ENCODE data around the gene AIP.

The AIP gene

DNA sequence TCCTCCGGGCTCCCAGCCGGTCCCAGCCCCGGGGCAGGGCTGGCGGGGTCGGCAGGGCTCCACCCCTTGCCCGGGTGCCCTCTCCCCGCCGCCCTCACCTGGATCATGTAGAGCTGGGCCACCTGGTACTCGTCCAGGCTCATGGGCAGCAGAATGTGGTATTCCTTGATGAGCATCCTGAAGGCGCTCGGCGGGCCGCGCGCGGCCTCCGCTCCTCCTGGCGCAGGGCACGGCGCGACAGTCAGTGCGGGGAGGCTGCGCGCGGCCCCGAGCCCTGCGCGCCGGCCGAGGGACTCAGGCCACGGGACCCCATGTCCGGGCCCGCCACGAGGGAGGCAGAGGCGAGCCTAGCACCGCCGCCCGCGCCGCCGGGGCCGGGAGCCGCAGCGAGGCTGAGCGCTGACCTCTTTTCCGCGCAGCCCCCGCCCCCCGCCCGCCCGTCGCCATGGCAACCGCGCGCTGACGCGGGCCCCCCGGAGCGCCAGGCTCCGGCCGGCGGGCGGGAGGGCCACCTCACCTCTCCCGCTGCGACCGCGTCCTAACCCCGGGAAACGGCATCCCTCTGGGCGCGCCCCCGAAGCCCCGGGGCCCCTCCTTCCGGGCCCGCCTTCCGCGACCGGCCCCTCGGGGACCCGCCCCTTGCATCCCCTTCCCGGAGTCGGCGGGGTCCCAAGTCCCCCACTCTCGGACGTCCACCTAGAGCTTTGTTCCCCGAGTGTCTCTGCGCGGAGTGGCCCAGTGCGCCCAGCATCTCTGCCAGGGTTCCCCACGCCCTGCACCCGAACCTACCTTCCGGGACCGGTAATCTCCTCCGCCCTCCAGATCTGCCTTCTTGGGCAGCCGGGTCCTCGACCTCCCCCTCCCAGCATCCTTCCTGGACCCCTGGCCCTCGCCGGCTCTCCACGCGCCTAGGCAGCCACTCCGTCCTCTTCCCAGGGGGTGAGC lies 21.5 kb downstream of the AIP start (continued):
- TF ChIP-seq ZNF169 (tag by site-specific recombination; IDR thresholded peaks at IDR 0.05), result no peak
- TF ChIP-seq ZNF19 (tag by site-specific recombination; IDR thresholded peaks at IDR 0.05; ENCODE audit: low read depth), result no peak
- TF ChIP-seq ZNF292 (tag by site-specific recombination; IDR thresholded peaks at IDR 0.05; ENCODE audit: borderline replicate concordance, low read depth), result no peak
- TF ChIP-seq IKZF3 (tag by site-specific recombination; IDR thresholded peaks at IDR 0.05), result no peak
- no peak for TF ChIP-seq SALL2 (tag by site-specific recombination; IDR thresholded peaks at IDR 0.05; ENCODE audit: borderline replicate concordance)
- TF ChIP-seq, protein P1, sequence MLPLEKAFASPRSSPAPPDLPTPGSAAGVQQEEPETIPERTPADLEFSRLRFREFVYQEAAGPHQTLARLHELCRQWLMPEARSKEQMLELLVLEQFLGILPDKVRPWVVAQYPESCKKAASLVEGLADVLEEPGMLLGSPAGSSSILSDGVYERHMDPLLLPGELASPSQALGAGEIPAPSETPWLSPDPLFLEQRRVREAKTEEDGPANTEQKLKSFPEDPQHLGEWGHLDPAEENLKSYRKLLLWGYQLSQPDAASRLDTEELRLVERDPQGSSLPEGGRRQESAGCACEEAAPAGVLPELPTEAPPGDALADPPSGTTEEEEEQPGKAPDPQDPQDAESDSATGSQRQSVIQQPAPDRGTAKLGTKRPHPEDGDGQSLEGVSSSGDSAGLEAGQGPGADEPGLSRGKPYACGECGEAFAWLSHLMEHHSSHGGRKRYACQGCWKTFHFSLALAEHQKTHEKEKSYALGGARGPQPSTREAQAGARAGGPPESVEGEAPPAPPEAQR (tag by site-specific recombination; IDR thresholded peaks at IDR 0.05), result no peak
- TF ChIP-seq ZNF10 (tag by site-specific recombination; IDR thresholded peaks at IDR 0.05), result no peak
- TF ChIP-seq ZFP37 (tag by site-specific recombination; IDR thresholded peaks at IDR 0.05), result no peak
- TF ChIP-seq, protein P2, sequence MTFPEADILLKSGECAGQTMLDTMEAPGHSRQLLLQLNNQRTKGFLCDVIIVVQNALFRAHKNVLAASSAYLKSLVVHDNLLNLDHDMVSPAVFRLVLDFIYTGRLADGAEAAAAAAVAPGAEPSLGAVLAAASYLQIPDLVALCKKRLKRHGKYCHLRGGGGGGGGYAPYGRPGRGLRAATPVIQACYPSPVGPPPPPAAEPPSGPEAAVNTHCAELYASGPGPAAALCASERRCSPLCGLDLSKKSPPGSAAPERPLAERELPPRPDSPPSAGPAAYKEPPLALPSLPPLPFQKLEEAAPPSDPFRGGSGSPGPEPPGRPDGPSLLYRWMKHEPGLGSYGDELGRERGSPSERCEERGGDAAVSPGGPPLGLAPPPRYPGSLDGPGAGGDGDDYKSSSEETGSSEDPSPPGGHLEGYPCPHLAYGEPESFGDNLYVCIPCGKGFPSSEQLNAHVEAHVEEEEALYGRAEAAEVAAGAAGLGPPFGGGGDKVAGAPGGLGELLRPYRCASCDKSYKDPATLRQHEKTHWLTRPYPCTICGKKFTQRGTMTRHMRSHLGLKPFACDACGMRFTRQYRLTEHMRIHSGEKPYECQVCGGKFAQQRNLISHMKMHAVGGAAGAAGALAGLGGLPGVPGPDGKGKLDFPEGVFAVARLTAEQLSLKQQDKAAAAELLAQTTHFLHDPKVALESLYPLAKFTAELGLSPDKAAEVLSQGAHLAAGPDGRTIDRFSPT (tag by site-specific recombination; IDR thresholded peaks at IDR 0.05), result peak; percentile 60
- TF ChIP-seq BCL11A (tag by site-specific recombination; IDR thresholded peaks at IDR 0.05; ENCODE audit: low read depth), result no peak
- no peak for TF ChIP-seq HOXC10 (CRISPR knock-in tag; IDR thresholded peaks at IDR 0.05)
- no peak for TF ChIP-seq ZNF146 (tag by site-specific recombination; IDR thresholded peaks at IDR 0.05)
- TF ChIP-seq, protein P3, sequence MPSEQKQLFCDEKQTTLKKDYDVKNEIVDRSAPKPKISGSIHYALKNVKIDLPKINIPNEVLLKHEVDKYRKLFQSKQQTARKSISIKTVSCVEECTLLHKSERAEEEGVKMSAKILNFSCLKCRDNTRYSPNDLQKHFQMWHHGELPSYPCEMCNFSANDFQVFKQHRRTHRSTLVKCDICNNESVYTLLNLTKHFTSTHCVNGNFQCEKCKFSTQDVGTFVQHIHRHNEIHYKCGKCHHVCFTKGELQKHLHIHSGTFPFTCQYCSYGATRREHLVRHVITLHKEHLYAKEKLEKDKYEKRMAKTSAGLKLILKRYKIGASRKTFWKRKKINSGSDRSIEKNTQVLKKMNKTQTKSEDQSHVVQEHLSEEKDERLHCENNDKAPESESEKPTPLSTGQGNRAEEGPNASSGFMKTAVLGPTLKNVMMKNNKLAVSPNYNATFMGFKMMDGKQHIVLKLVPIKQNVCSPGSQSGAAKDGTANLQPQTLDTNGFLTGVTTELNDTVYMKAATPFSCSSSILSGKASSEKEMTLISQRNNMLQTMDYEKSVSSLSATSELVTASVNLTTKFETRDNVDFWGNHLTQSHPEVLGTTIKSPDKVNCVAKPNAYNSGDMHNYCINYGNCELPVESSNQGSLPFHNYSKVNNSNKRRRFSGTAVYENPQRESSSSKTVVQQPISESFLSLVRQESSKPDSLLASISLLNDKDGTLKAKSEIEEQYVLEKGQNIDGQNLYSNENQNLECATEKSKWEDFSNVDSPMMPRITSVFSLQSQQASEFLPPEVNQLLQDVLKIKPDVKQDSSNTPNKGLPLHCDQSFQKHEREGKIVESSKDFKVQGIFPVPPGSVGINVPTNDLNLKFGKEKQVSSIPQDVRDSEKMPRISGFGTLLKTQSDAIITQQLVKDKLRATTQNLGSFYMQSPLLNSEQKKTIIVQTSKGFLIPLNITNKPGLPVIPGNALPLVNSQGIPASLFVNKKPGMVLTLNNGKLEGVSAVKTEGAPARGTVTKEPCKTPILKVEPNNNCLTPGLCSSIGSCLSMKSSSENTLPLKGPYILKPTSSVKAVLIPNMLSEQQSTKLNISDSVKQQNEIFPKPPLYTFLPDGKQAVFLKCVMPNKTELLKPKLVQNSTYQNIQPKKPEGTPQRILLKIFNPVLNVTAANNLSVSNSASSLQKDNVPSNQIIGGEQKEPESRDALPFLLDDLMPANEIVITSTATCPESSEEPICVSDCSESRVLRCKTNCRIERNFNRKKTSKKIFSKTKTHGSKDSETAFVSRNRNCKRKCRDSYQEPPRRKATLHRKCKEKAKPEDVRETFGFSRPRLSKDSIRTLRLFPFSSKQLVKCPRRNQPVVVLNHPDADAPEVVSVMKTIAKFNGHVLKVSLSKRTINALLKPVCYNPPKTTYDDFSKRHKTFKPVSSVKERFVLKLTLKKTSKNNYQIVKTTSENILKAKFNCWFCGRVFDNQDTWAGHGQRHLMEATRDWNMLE (tag by site-specific recombination; conservative IDR thresholded peaks at IDR 0.05; ENCODE audit: low read depth), result no peak
- no peak for TF ChIP-seq ZNF133 (tag by site-specific recombination; IDR thresholded peaks at IDR 0.05)
- TF ChIP-seq ZNF157 (tag by site-specific recombination; IDR thresholded peaks at IDR 0.05), result no peak
- no peak; the same call in 1 of the 2 replicates for TF ChIP-seq ZBTB17 (tag by site-specific recombination; IDR thresholded peaks at IDR 0.05)
- TF ChIP-seq ZFP3 (tag by site-specific recombination; IDR thresholded peaks at IDR 0.05; ENCODE audit: low read depth), result no peak
- no peak for TF ChIP-seq ZNF335 (tag by site-specific recombination; conservative IDR thresholded peaks at IDR 0.05)
- TF ChIP-seq RBAK (tag by site-specific recombination; IDR thresholded peaks at IDR 0.05), result no peak
- no peak for TF ChIP-seq MZF1 (tag by site-specific recombination; IDR thresholded peaks at IDR 0.05; ENCODE audit: borderline replicate concordance)
- TF ChIP-seq, protein P4, sequence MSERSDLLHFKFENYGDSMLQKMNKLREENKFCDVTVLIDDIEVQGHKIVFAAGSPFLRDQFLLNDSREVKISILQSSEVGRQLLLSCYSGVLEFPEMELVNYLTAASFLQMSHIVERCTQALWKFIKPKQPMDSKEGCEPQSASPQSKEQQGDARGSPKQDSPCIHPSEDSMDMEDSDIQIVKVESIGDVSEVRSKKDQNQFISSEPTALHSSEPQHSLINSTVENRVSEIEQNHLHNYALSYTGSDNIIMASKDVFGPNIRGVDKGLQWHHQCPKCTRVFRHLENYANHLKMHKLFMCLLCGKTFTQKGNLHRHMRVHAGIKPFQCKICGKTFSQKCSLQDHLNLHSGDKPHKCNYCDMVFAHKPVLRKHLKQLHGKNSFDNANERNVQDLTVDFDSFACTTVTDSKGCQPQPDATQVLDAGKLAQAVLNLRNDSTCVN (tag by site-specific recombination; optimal IDR thresholded peaks at IDR 0.05), result peak; percentile 72
- TF ChIP-seq ZFHX2 (tag by site-specific recombination; conservative IDR thresholded peaks at IDR 0.05), result no peak
- peak; percentile 38; the same call in 1 of the 2 replicates for TF ChIP-seq KLF10 (tag by site-specific recombination; IDR thresholded peaks at IDR 0.05)
- no peak for TF ChIP-seq ZNF274 (IDR thresholded peaks at IDR 0.05; ENCODE audit: low read length)
- no peak for TF ChIP-seq ZNF274 (tag by site-specific recombination; IDR thresholded peaks at IDR 0.05; ENCODE audit: borderline replicate concordance)
- TF ChIP-seq, protein P5, sequence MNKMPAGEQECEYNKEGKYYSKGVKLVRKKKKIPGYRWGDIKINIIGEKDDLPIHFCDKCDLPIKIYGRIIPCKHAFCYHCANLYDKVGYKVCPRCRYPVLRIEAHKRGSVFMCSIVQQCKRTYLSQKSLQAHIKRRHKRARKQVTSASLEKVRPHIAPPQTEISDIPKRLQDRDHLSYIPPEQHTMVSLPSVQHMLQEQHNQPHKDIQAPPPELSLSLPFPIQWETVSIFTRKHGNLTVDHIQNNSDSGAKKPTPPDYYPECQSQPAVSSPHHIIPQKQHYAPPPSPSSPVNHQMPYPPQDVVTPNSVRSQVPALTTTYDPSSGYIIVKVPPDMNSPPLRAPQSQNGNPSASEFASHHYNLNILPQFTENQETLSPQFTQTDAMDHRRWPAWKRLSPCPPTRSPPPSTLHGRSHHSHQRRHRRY (tag by site-specific recombination; IDR thresholded peaks at IDR 0.05), result no peak
- TF ChIP-seq GLI2 (tag by site-specific recombination; IDR thresholded peaks at IDR 0.05; ENCODE audit: borderline replicate concordance, low read depth), result no peak
- TF ChIP-seq ZNF791 (tag by site-specific recombination; IDR thresholded peaks at IDR 0.05), result no peak
- no peak; the same call in 1 of the 2 replicates for TF ChIP-seq ZNF76 (tag by site-specific recombination; IDR thresholded peaks at IDR 0.05; ENCODE audit: borderline replicate concordance, low read depth)

Measured in HEK293 (cell line).